ENCODE measurements around the gene CHN1. TPM values are rescaled to one million over a fixed set of nuclear protein-coding genes. Genes with fewer than 3 reads are reported as not detected.
A peak's percentile ranks its signal among the peaks of the same experiment; 100 is the strongest.

Gene CHN1
- total RNA-seq, 1 donor from 2014 or later, result 45.0 TPM

DNA sequence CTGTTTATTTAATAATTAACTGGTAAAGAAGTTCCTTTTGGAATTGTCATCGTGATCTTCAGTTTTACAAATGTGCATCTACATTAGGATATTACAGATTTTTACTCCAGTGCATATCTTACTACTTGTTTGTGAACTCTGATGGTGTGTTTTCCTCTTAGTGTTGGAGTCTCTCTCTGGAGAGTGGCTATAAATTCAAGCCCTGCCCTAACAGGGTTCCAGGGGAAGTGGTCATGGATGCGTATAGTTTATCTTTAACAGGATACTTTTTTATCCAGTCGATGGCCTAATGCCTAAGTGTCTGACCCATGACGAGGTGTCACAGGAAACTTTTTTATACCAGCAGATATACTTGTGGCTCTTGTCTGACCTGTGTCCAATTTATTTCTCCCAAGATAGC is 75.4 kb downstream of the CHN1 start:
- H3K4me2 ChIP-seq, result no peak overlapping the region
- TF ChIP-seq EZH2 (IDR thresholded peaks at IDR 0.05) (no peak), EZH2phosphoT487 (IDR thresholded peaks at IDR 0.05) (no peak)
- TF ChIP-seq, protein P1, sequence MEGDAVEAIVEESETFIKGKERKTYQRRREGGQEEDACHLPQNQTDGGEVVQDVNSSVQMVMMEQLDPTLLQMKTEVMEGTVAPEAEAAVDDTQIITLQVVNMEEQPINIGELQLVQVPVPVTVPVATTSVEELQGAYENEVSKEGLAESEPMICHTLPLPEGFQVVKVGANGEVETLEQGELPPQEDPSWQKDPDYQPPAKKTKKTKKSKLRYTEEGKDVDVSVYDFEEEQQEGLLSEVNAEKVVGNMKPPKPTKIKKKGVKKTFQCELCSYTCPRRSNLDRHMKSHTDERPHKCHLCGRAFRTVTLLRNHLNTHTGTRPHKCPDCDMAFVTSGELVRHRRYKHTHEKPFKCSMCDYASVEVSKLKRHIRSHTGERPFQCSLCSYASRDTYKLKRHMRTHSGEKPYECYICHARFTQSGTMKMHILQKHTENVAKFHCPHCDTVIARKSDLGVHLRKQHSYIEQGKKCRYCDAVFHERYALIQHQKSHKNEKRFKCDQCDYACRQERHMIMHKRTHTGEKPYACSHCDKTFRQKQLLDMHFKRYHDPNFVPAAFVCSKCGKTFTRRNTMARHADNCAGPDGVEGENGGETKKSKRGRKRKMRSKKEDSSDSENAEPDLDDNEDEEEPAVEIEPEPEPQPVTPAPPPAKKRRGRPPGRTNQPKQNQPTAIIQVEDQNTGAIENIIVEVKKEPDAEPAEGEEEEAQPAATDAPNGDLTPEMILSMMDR (IDR thresholded peaks at IDR 0.05), result no peak
- no peak overlapping the region for H3K9ac ChIP-seq
- H3K4me1 Mint-ChIP-seq, result peaks cover 7% of the 10 kb centered on the region
- H3K27ac Mint-ChIP-seq, result no peak overlapping the region
- no peak for DNase-seq (ENCODE audit: low spot score)
- no peaks in the 10 kb centered on the region for H3K79me2 ChIP-seq (ENCODE audit: low read depth)
- no peak overlapping the region for H3K4me3 Mint-ChIP-seq
- H3K27ac ChIP-seq, result no peak overlapping the region
- H3K27me3 Mint-ChIP-seq (ENCODE audit: insufficient read depth, low read depth), result no peaks in the 10 kb centered on the region
- H2AFZ ChIP-seq (replicated peaks), result no peak overlapping the region
- H3K9me3 ChIP-seq (ENCODE audit: low read depth), result peaks cover 12% of the 10 kb centered on the region
- peaks cover 23% of the 10 kb centered on the region for H3F3A ChIP-seq (ENCODE audit: low read depth)
- peaks cover 10% of the 10 kb centered on the region for H3K9me3 Mint-ChIP-seq
- no peaks in the 10 kb centered on the region for H4K20me1 ChIP-seq (ENCODE audit: low read depth)
- H3K4me1 ChIP-seq, result peaks cover 3% of the 10 kb centered on the region
- H3K36me3 Mint-ChIP-seq, result peaks cover 16% of the 10 kb centered on the region
- no peak overlapping the region for H3K4me3 ChIP-seq
- no peaks in the 10 kb centered on the region for H3K27me3 ChIP-seq
- H3K36me3 ChIP-seq, result peaks cover 11% of the 10 kb centered on the region

DNA sequence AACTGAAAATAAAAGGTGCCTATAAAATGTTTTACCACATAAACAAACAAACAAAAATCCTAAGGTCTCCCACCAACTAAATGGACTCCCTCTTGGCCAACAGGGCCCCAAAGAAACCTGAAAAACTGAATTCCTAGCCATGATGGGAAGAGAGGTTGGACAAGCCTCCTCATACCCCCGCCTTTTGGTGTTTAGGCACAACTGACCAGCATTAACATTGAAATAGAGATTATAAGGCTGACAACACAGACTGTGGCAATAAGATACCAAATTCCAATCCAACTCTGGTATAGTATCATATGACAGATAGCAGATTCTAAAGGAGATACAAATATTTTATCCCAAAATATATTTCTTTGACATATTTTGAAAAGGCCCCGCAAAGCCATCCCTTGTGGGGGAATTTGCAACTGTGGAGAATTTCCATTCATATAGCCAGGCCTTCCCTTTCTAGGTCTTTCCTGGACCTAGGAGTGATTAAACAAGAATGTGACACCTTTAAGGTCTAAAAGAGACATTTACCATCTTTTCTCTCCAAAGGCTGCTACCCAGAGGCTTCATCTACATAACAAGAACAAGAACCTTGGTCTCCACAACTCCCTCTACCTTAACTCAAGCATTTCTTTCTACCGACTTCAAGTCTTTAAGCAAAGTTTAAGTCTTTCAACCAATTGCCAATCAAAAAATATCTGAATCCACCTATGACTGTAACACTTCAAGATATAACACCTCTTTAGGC is 80.0 kb downstream of the CHN1 start:
- Histone ChIP-seq H3F3A (ENCODE audit: low read depth) (peaks cover 31% of the 10 kb centered on the region), H3K79me2 (ENCODE audit: low read depth) (peaks cover 7% of the 10 kb centered on the region), H3K27me3 (no peaks in the 10 kb centered on the region), H3K9me3 (ENCODE audit: low read depth) (no peaks in the 10 kb centered on the region), H3K36me3 (peaks cover 15% of the 10 kb centered on the region), H3K4me1 (peaks cover under 1% of the 10 kb centered on the region), H2AFZ (replicated peaks) (no peak overlapping the region), H3K4me3 (no peak overlapping the region), H3K27ac (peak overlapping the region; percentile 42), H3K4me2 (no peak overlapping the region), H4K20me1 (ENCODE audit: low read depth) (no peaks in the 10 kb centered on the region), H3K9ac (no peak overlapping the region)
- Mint-ChIP-seq H3K4me1 (peaks cover 3% of the 10 kb centered on the region), H3K27ac (no peak overlapping the region), H3K36me3 (peaks cover 35% of the 10 kb centered on the region), H3K27me3 (ENCODE audit: insufficient read depth, low read depth) (no peaks in the 10 kb centered on the region), H3K4me3 (no peak overlapping the region), H3K9me3 (peaks cover 18% of the 10 kb centered on the region)
- TF ChIP-seq, protein P1 (IDR thresholded peaks at IDR 0.05), result no peak
- TF ChIP-seq EZH2 (IDR thresholded peaks at IDR 0.05) (no peak), EZH2phosphoT487 (IDR thresholded peaks at IDR 0.05) (no peak)
- DNase-seq (ENCODE audit: low spot score), result no peak

DNA sequence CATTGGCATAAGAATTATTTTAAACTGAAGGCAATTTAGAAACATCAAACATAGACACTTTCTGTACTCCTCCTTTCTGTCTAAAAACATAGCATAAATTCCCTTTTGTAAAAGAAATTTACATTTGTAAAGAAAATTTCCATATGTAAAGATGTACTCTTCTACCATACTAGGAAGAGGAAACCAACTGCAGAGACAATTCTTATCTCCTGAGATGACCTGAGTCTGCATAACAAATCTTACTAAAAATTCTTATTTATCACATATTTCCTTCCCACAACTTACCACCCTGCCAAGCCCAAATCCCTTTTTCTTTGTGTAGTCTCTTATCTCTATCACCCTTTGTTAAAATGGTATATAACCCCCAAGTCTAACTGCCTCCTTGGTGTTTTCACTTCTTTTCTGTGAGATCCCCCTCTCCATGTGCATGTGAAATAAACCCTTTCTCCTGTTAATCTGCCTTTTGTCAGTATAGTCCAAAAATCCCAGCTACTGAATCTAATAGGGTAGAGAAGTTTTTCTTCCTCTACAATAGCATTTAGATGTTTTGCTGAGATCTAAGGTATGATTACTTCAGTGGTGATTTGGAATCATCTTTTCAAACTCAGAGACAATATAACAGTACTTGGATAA is 81.0 kb downstream of the CHN1 start:
- peaks cover 31% of the 10 kb centered on the region for H3F3A ChIP-seq (ENCODE audit: low read depth)
- no peak overlapping the region for H3K4me2 ChIP-seq
- DNase-seq (ENCODE audit: low spot score), result no peak
- Mint-ChIP-seq H3K4me1 (no peaks in the 10 kb centered on the region), H3K36me3 (peaks cover 35% of the 10 kb centered on the region), H3K27ac (no peak overlapping the region), H3K9me3 (peaks cover 18% of the 10 kb centered on the region), H3K4me3 (no peak overlapping the region), H3K27me3 (ENCODE audit: insufficient read depth, low read depth) (no peaks in the 10 kb centered on the region)
- no peaks in the 10 kb centered on the region for H4K20me1 ChIP-seq (ENCODE audit: low read depth)
- H3K9me3 ChIP-seq (ENCODE audit: low read depth), result no peaks in the 10 kb centered on the region
- no peaks in the 10 kb centered on the region for H3K27me3 ChIP-seq
- peaks cover 3% of the 10 kb centered on the region for H3K4me1 ChIP-seq
- no peak for TF ChIP-seq EZH2 (IDR thresholded peaks at IDR 0.05)
- no peak for TF ChIP-seq EZH2phosphoT487 (IDR thresholded peaks at IDR 0.05)
- TF ChIP-seq, protein P1 (IDR thresholded peaks at IDR 0.05), result no peak
- H3K79me2 ChIP-seq (ENCODE audit: low read depth), result peaks cover 7% of the 10 kb centered on the region
- no peak overlapping the region for H3K9ac ChIP-seq
- H2AFZ ChIP-seq (replicated peaks), result no peak overlapping the region
- H3K36me3 ChIP-seq, result peaks cover 15% of the 10 kb centered on the region
- no peak overlapping the region for H3K27ac ChIP-seq
- H3K4me3 ChIP-seq, result no peak overlapping the region

Measured in neural progenitor cell (in vitro differentiated cells).